GM21576 (cell line): ENCODE measurements around the gene NXPE4.

ENCODE experiments used
- ATAC-seq: cut with Tn5 transposase; IDR thresholded peaks from one replicate; pipeline ENCODE4 v1.9.1; 2021; ENCODE audit warnings: mild to moderate bottlenecking, moderate library complexity; ENCODE audit not compliant: unreplicated experiment

The NXPE4 gene

GRCh38 chr11:114563077-114563476 is 32.5 kb downstream of the NXPE4 start:
- no peak for ATAC-seq

GRCh38 chr11:114562166-114562916 is 33.2 kb downstream of the NXPE4 start:
- no peak for ATAC-seq

GRCh38 chr11:114559425-114560310 is 35.9 kb downstream of the NXPE4 start, which contains the start of gene NXPE1:
Gene NXPE1, minus strand, starts transcription at chr11:114559881. Its CDS starts 8,680 bp downstream, at chr11:114551201.
- no peak for ATAC-seq

- ATAC-seq: no peak
Measured at GRCh38 chr11:114556135-114556534, 39.5 kb downstream of the NXPE4 start.

- no peak for ATAC-seq
Measured at GRCh38 chr11:114553642-114554041, 41.9 kb downstream of the NXPE4 start.

GRCh38 chr11:114551060-114551459 is 44.5 kb downstream of the NXPE4 start:
- no peak for ATAC-seq

GRCh38 chr11:114525682-114526081 is 69.9 kb downstream of the NXPE4 start:
- ATAC-seq: no peak

GRCh38 chr11:114524122-114524521 is 71.5 kb downstream of the NXPE4 start:
- ATAC-seq: no peak

- no peak for ATAC-seq
Measured at GRCh38 chr11:114522818-114523217, 72.8 kb downstream of the NXPE4 start.
